Measurements from ENCODE around the gene RGS1.
"Not testable (repeated sequence)": the region's sequence is repeated elsewhere in the genome, so short reads cannot be mapped to it uniquely, and the experiment has no call there.

Gene RGS1

GRCh38 chr1:192530254-192530653 is 45.3 kb upstream of the RGS1 start:
- Histone ChIP-seq H3K4me1 (no peaks in the 10 kb centered on the region), H3K4me3 (ENCODE audit: low read depth, low read length) (no peak overlapping the region), H3K9me3 (no peaks in the 10 kb centered on the region), H3K36me3 (no peaks in the 10 kb centered on the region), H3K27me3 (no peaks in the 10 kb centered on the region)
- DNase-seq = no peak
- no peak for TF ChIP-seq CTCF (IDR thresholded peaks at IDR 0.05; ENCODE audit: low read depth, low read length)

GRCh38 chr1:192531037-192531703 is 44.4 kb upstream of the RGS1 start:
- not testable (repeated sequence) for H3K36me3 ChIP-seq; H3K4me3 ChIP-seq (ENCODE audit: low read depth, low read length); H3K4me1 ChIP-seq; H3K27me3 ChIP-seq; H3K9me3 ChIP-seq; DNase-seq

GRCh38 chr1:192534666-192535065 is 40.9 kb upstream of the RGS1 start:
- TF ChIP-seq CTCF (IDR thresholded peaks at IDR 0.05; ENCODE audit: low read depth, low read length) = no peak
- Histone ChIP-seq H3K4me3 (ENCODE audit: low read depth, low read length) (no peak overlapping the region), H3K36me3 (no peaks in the 10 kb centered on the region), H3K4me1 (no peaks in the 10 kb centered on the region), H3K27me3 (no peaks in the 10 kb centered on the region), H3K9me3 (no peaks in the 10 kb centered on the region)
- no peak for DNase-seq

GRCh38 chr1:192535916-192536664 is 39.5 kb upstream of the RGS1 start:
- Histone ChIP-seq H3K9me3 (no peaks in the 10 kb centered on the region), H3K4me1 (no peaks in the 10 kb centered on the region), H3K4me3 (ENCODE audit: low read depth, low read length) (no peak overlapping the region), H3K36me3 (no peaks in the 10 kb centered on the region), H3K27me3 (no peaks in the 10 kb centered on the region)
- DNase-seq = no peak
- no peak for TF ChIP-seq CTCF (IDR thresholded peaks at IDR 0.05; ENCODE audit: low read depth, low read length)

GRCh38 chr1:192538407-192539296 is 36.9 kb upstream of the RGS1 start:
- Histone ChIP-seq H3K4me1 (no peaks in the 10 kb centered on the region), H3K36me3 (no peaks in the 10 kb centered on the region), H3K27me3 (no peaks in the 10 kb centered on the region), H3K4me3 (ENCODE audit: low read depth, low read length) (no peak overlapping the region), H3K9me3 (no peaks in the 10 kb centered on the region)
- no peak for DNase-seq
- TF ChIP-seq CTCF (IDR thresholded peaks at IDR 0.05; ENCODE audit: low read depth, low read length) = no peak

- DNase-seq = no peak
- Histone ChIP-seq H3K9me3 (no peaks in the 10 kb centered on the region), H3K36me3 (no peaks in the 10 kb centered on the region), H3K27me3 (no peaks in the 10 kb centered on the region), H3K4me1 (no peaks in the 10 kb centered on the region), H3K4me3 (ENCODE audit: low read depth, low read length) (no peak overlapping the region)
- TF ChIP-seq CTCF (IDR thresholded peaks at IDR 0.05; ENCODE audit: low read depth, low read length) = no peak
These were observed 36.1 kb upstream of the RGS1 start for GRCh38 chr1:192539297-192540092.
